GM12878 (cell line): ENCODE measurements around the gene HJURP. TPM values are rescaled to one million over a fixed set of nuclear protein-coding genes. Genes with fewer than 3 reads are reported as not detected.

Experiments
- IRF5 ChIP-seq: fragments of 450-650 bp; IDR thresholded peaks from 2 replicates; pipeline ENCODE4 v1.6.1; 2017; ENCODE audit warnings: borderline replicate concordance
- MLLT1 ChIP-seq: fragments of 450-650 bp; IDR thresholded peaks from 2 replicates; pipeline ENCODE4 v1.6.1; 2016; ENCODE audit warnings: mild to moderate bottlenecking
- NRF1 ChIP-seq: conservative IDR thresholded peaks from 2 replicates; pipeline ENCODE4 v1.6.1; 2011; ENCODE audit warnings: mild to moderate bottlenecking, low read depth, low read length, improper control_type of control experiment
- POLR2AphosphoS2 ChIP-seq: IDR thresholded peaks from 2 replicates; pipeline ENCODE4 v1.6.1; 2011; ENCODE audit warnings: low read depth, mild to moderate bottlenecking, low read length, improper control_type of control experiment, moderate library complexity
- PRDM15 ChIP-seq: fragments of 450-650 bp; formaldehyde crosslinking; IDR thresholded peaks from 2 replicates; pipeline ENCODE4 v1.4.0; 2020; ENCODE audit warnings: mild to moderate bottlenecking, moderate library complexity
- YY1 ChIP-seq: IDR thresholded peaks from 2 replicates; pipeline ENCODE4 v1.6.1; 2011; ENCODE audit warnings: low read depth, mild to moderate bottlenecking, low read length
- ZSCAN29 ChIP-seq: fragments of 450-650 bp; IDR thresholded peaks from 2 replicates; pipeline ENCODE4 v1.6.1; 2017; ENCODE audit warnings: mild to moderate bottlenecking, moderate library complexity
- polyA plus RNA-seq, 11 experiments: library from polyadenylated mRNA; depleted of rRNA in 4 of 11; unstranded in 6 of 11; stranded (reverse) in 5 of 11; fragments of >200 nt; fragmentation: Nextera tagmentation in 4 of 11; fragmentation: Illumina TruSeq in 1 of 11; extraction: Ambion mirVana in 4 of 11; extraction: Trizol in 1 of 11; gene quantifications; 1 replicate in 1 of 11; 2 replicates in 10 of 11; pipeline versions ENCODE4 v1.2.1 to v1.2.3, GENCODE V29; 2011 to 2016; ENCODE audit warnings: inconsistent platforms in 2 of 11, missing spikeins in 2 of 11, low read depth in 1 of 11
- total RNA-seq, 4 experiments: library from RNA; depleted of rRNA in 3 of 4; stranded (reverse); fragments of >200 nt in 3 of 4; fragmentation: Illumina TruSeq in 1 of 4; extraction: Trizol in 1 of 4; gene quantifications; 2 replicates each; pipeline versions ENCODE4 v1.2.1 to v1.2.3, GENCODE V29; 2013 to 2021

HJURP gene
- total and polyA plus RNA-seq, 10 of the 15 experiments (the other 5 are each of a cell fraction or from before 2014, with no cell fraction given), result 12.7 to 68.9 (median 44.4) TPM

- TF ChIP-seq IRF5, result no peak
- no peak for TF ChIP-seq MLLT1
- TF ChIP-seq POLR2AphosphoS2, result no peak
- no peak for TF ChIP-seq NRF1
- TF ChIP-seq YY1, result no peak
- TF ChIP-seq ZSCAN29, result no peak
- no peak for TF ChIP-seq PRDM15 (CRISPR knock-in tag)
Observed at GRCh38 chr2:233822101-233822771, 32.1 kb downstream of the HJURP start (continued).
